ENCODE data around the gene VDR.

The VDR gene

GRCh38 chr12:47889040-47889439, 15.8 kb downstream of the VDR start:
- no peak for DNase-seq

GRCh38 chr12:47888153-47888819, 16.5 kb downstream of the VDR start:
- DNase-seq: no peak

- DNase-seq: no peak
Observed at GRCh38 chr12:47887529-47887928, 17.3 kb downstream of the VDR start.

DNA sequence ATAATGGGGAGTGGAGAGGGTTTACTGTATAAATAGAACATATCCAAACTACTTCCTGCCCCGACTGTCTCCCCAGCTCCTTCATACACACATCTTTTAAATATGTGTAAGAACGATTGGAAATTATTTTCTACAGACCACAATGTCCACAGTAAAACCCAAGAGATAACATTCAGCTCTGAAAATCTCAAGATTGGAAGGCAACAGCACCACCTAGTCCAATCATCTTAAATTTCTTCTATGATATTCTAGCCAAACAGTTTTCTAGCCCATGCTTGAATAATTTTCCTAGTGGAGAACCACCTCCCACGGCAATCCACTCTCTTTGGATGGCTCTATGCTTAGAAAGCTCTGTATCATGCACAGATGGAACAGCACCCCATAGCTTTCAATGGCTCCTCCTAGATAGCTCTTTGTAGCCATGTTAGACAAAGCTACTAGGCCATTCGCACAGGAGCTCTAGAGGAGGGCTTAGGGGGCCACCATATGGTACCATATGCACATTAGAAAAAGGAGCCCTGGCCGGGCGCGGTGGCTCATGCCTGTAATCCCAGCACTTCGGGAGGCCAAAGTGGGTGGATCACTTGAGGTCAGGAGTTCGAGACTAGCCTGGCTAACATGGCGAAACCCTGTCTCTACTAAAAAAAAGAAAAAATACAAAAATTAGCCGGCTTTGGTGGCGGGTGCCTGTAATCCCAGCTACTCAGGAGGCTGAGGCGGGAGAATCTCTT, 18.1 kb downstream of the VDR start:
- no peak for DNase-seq

DNA sequence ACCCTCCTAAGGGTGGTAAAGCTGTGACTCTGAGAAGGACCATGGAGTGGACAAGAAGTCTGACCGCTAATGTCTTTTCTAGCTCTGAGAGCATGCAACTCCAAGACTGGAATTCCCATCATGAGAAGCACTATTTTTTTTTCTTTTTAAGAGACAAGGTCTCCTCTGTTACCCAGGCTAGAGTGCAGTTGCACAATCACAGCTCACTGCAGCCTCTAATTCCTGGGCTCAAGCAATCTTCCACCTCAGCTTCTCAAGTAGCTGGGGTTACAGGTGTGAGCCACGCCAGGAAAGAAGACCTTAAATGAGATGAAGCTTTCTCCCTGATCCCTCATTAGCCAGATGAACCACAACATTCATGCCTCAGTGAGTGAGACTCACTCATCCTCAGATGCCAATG, 19.2 kb downstream of the VDR start:
- DNase-seq: no peak

GRCh38 chr12:47885012-47885501, 19.7 kb downstream of the VDR start:
- DNase-seq: no peak

- DNase-seq: no peak
Observed at GRCh38 chr12:47884501-47884900, 20.3 kb downstream of the VDR start.

GRCh38 chr12:47883663-47884195, 21.1 kb downstream of the VDR start:
- DNase-seq: no peak

DNA sequence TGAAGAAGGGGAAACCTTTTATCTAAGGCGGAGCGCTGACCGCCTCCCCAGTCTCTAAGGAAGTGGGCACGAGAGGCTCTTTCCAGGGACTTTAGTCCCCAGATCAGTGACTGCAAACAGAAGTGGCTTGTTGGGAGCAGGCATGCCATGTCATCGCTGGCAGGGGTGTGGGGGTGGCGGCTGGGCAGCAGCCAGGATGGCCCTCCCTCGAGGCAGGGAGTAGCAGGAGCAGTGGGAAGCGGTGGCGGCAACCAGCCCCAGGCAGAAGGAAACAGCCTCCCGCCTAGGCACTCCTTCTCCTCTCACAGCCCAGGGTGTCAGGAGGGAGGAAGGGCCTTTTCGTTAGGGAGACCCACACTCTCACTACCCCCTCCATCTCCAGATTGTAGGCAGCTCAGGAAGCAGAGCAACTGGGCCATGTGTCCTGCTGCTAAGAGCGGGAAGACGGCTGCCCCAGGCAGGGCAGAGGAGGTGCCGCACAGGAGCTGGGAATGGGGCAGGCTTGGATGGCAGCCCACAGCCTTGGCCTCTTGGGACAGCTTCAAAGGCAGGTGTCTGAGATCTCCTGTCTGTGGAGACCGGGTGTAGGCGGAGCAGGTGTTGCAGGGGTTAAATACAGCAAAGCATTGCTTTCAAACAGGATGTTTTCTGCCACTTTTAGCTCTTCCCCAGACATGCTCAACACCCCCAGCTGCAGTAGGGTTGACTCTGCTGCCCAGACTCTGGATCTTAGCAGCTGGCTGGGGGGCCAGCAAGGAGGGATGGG, 21.8 kb downstream of the VDR start:
- DNase-seq: peak; percentile 2

DNA sequence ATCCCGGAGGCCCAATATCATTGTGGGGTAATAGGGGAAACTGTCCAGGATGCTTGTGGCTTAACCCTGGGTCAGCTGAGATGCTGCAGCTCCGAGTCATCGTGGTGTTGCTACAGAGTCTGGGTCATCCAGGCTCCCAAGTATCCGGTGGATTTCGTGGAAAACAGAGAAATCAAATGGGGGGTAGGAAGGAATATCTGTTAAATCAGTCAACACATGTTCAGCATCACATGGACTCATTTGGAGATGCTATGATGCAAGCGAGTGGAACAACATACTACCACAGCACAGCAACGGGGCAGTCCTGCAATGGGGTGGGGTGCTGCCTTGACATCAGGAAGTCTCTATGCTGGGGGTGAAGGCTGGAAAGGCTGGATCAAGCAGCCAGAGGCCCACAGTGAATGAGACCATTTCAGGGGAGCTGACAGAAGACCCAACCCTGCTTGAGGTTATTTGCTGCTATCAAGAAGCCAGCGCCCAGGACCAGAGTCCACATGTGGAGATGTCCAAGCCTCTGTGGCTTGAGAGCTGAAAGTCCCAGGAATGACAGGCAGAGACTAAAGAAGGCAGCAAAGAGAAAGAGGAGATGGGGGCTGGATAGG, 22.9 kb downstream of the VDR start:
- DNase-seq: no peak

- DNase-seq: no peak
Observed at GRCh38 chr12:47881051-47881450, 23.7 kb downstream of the VDR start.

- DNase-seq: no peak
Observed at GRCh38 chr12:47878918-47879481, 25.8 kb downstream of the VDR start.

- DNase-seq: no peak
Observed at GRCh38 chr12:47878293-47878917, 26.4 kb downstream of the VDR start.

GRCh38 chr12:47877081-47877480, 27.7 kb downstream of the VDR start:
- DNase-seq: no peak

DNA sequence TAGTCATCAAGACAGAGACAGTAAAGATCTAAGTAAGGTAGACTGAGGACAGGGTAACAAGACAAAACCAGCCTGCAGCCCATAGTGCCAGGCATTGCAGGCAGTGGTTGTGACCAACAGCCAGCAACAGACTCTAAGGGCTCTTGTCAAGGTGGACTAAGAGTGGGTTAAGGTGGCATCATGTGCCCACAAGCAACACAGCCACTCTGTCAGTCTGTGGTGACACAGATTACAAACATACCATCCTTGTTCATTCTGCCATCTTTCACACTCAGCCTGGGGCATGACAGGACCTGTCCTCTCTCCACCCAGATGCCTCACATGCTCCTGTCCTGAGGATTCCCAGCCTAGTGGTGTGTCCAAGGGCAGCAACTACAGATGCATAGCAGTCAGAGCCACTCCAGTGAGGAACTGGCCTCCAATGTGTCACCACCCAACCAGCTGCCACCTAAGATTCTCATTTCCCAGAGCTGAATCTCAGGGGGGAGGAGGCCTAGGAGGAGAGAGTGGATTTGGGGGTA, 28.3 kb downstream of the VDR start:
- DNase-seq: no peak

- no peak for DNase-seq
Observed at GRCh38 chr12:47875746-47876439, 28.9 kb downstream of the VDR start.

- DNase-seq: no peak
Observed at GRCh38 chr12:47874316-47874715, 30.5 kb downstream of the VDR start.

DNA sequence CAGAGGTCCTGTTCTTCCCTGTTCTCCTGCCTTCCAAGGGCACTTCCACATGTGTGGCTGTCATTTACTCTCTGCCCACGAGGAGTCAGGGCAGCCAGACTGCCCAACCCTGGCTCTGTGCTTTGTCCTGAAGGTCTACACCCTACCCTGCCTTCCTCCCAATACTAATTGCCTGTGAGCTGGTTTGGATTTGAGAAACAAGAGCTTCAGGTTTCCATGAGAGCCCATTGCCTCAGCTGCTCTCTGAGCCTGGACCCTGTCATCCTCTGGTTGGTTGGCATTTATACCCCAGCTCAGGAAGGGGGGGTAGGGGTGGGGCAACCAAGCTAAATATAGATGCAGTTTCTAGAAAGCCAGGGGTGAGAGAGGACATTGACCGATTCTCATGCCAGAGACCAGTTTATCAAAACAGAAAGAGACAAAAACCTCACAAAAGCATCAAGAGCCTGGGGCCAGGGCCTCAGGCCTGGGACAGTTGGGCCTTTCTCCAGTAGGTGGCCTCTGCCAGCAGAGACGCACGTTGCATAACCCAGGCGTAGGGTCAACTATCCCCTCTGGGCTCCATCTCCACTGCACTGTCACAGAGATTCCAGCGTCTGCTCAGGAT, 34.5 kb downstream of the VDR start:
- no peak for DNase-seq

DNA sequence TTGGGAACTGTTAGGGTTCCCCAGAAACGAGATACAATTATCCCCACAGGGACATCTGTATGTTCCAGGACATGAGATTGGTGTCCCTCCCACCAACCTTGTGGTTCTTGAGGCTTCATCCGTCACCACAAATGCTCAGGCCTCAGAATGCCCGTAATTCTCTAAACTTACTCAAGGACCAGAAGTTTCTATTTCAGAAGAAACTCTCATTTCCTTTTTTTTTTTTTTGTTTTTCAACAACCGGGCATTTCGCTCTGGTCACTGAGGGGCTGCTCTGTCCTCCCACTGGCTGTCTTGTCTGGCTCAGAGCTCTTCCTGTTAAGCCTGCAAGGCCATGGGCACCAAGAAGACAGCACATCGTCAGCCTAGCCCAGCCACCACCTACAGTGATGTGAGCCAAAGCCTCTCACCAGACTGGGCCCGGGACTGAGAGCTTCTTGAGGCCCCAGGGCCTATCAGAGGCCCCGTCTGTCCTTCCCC, 36.2 kb downstream of the VDR start:
- DNase-seq: no peak

DNA sequence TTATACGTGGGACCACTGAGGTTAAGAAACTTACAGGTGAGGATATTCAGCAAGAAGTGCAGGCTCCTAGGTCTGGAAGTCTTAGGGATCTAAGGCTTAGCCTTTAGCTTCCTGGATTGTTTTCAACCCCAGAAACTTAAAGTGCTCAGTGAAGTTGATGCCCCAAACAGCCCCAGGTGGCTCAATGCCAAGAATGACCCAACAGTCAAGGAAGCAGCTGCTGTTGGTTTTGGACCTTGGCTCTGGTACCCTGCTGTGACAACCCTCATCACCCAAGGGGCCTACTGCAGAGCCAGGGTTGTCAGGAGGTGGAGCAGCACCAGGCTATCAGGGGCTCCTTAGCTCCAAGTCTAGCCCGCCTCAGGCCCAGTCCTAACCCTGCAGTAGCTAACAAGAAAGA, 36.8 kb downstream of the VDR start:
- DNase-seq: no peak

DNA sequence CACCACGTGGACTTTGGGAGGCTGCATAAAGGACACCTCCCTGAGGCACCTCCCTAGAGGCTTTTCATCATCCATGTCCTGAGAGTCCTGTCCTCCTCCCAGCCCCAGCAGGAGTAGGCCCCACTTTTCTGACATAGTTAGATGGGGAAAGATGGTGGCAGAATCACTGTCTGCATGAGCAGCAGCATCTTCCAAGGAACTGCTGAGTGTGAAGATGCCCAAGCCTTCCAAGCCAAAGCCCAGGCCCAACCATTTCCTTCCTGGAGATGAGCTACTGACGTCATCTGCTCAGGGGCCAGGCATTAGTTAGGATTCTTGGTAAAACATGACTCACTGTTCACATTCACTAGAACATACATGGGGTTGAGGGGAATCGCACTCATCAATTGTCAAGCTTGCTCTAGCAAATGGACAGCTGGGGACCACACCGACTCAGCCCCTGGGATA, 37.3 kb downstream of the VDR start:
- no peak for DNase-seq

Measured in NCI-H1436 treated with DMSO at 0.1 percent for 48 hours (cell line).